Measurements from ENCODE around the gene HS3ST5.

GRCh38 chr6:114042267-114043016 lies 300.4 kb downstream of the HS3ST5 start:
- no peak for TF ChIP-seq POLR2A (IDR thresholded peaks at IDR 0.05)
- TF ChIP-seq CTCF (IDR thresholded peaks at IDR 0.05) = no peak
